Amniotic stem cell (primary cell): ENCODE measurements around the gene MYOG.

ENCODE experiments used
- DNase-seq: peaks from one replicate; lab custom pipeline; 2025; lab: John Stamatoyannopoulos, UW

The MYOG gene

GRCh38 chr1:203117611-203118575 is 32.1 kb upstream of the MYOG start:
- DNase-seq, result peak; percentile 25

DNA sequence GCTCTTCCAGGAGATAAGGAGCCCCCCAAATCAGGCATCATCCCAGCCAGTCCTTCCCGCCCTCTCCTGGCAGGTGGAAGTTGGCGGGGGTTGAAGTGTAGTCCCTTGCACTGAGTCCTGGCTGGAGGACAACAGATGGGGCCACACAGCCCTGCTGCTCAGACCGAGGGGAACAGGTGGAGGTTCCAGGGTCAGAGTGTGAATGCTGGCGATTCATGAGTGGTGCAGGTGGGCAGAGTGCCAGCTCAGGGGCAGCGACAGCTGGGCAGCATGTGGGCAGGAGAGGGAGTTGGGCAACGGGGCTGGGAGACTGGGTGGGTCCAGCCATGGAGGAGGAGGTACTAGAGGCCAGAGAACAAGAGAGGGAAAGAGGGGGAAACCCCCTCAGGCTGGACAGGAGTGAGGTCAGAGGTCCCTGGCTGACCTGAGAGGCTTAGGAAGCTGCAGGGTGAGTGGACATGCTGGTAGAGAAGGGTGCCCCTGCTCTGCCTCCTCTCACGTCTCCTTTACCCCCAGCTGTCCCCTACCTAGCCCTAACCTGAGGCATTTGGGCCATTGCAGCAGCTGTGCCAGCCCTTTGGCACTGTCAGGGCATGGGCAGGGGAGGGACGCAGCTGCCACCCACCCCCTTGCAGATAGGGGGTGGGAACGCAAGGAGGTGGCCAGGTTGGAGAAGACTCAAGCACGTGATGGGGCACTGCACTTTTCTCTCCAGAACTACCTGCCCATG is 30.4 kb upstream of the MYOG start:
- no peak for DNase-seq

- no peak for DNase-seq
These were observed 28.4 kb upstream of the MYOG start for GRCh38 chr1:203114202-203114601.

DNA sequence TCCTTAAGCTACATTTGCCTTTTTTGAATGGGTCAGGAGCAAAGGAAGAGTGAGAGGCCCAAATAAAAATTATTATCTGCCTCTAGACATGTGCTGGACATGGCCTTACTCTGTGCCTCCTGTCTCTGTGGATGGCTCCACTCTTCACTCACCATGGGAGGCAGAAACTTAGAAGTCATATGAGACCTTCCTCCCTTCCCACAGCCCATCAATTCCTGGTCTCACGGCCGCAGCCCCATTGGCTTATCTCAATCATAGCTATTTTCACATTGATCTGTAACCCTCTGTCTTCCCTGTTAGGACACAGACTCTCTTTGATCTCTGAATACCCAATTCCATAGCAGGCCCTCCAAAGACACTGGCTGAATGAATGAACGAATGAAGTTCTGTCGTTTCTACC is 27.5 kb upstream of the MYOG start:
- no peak for DNase-seq

DNA sequence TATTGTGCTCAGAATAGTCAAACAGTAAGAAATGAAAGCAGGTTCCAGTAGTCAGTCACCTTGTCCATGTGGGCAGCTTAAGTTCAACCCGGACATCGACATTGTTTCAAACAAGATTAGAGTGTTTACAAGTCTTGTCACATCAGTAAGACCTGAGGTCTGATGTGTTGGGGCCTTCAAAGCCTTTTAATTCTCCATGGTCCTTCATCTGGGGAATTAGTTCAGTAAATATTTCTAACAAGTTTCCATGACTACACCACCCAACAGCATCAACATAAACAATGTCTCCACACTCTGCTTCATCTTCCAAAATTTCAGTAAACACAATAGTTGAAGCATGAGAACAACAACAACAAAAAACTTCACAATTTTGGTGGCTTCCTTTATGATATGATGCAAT is 26.7 kb upstream of the MYOG start:
- DNase-seq, result no peak

DNA sequence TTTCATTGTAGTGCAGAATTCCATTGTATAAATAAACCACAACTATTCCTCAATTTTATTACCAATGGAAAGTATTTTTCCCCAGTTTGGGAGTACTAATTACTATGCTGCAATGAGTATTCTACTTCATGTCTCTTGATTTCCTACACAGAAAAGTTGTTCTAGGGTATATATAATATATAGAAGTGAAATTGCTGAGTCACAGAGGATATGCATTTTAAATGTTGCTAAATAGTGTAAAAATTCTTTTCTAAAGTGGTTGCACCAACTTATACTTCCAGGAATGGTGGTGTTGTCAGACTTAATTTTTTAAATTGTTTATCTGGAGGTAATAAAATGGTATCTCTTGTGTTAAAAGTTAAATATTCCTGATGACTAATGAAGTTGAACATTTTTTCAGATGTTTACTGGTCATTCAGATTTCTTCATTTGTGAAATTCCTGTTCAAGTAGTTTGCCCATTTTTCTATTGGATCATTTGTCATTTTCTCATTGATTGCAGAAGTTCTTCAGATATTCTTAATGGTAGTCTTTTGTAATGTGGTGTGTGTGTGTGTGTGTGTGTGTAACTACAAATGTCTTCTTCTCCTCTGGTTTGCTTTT is 19.1 kb upstream of the MYOG start:
- DNase-seq, result no peak

GRCh38 chr1:203103829-203104495 is 18.1 kb upstream of the MYOG start:
- DNase-seq, result no peak

DNA sequence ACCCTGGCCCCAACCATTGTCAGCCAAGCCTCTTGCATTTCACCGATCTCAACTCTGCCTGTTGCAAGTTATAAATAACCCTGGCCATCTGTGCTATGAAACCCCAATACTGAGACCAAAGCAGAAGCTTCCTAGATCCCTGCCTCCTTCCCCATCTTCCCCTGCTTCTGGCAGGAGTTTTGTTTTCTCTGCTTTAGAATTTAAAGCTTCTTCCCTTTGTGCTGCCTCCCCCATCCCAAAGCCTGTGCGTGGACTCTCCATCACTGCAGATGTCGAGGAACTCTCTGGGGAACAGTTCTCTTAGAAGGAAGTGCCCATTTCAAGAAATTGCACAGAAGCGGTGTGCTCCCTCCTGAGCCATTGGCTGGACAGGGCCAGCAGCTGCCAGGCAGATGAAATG is 17.4 kb upstream of the MYOG start:
- DNase-seq, result no peak

DNA sequence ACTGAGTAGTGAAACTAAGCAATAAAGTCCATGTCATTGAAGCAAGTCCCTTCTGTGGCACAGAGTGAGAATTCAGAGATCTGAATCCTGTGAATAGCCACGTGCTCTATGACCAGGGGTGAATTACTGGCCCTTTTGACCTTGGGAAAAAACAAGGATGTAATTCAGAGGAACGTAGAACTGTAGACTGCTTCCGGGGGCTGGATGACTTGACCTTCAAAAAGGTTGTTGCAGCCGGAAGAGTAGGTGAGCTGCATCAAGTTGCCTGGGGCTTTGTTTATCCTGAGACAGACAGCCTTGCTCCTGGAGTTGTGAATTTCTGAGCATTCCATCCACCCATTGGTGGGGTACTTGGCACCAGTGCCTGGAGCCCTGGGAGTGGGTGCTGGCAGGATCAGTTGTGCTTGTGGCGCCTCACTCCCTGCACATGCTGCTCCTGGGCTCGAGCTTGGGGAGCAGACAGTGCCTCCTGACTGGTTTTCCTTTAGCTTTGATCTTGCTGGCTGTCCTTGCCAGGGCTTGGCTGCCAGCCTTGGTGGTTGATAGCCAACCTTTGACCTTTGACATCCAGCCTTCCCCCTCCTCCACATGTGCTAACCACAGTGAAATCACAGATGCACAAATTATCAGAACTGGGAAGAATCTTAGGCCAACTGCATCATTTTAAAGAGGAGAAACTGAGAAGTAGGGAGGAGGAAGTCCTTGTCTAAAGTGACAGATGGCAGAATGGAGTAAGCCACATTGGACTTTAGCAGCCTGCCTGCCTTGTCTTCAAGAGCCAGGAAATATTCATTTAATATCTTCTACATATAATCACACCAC is 16.2 kb upstream of the MYOG start:
- no peak for DNase-seq

DNA sequence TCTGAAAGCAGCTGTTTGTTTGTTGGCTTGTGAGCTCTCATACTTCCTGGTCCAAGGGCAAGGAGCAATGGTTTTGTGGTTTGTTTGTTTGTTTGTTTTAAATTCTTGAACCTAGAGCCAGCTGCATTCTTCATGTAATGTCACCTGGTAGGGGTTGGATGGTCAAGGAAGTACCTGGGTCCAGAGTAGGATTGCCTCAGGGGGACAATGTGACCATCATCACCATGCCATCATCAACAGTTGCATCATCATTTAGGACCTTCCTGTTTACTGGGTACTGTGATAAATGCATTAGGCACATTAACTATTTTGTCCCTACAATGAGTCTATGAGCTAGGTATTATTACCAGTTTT is 14.7 kb upstream of the MYOG start:
- DNase-seq, result no peak

- no peak for DNase-seq
These were observed 14.1 kb upstream of the MYOG start for GRCh38 chr1:203099805-203100515.

DNA sequence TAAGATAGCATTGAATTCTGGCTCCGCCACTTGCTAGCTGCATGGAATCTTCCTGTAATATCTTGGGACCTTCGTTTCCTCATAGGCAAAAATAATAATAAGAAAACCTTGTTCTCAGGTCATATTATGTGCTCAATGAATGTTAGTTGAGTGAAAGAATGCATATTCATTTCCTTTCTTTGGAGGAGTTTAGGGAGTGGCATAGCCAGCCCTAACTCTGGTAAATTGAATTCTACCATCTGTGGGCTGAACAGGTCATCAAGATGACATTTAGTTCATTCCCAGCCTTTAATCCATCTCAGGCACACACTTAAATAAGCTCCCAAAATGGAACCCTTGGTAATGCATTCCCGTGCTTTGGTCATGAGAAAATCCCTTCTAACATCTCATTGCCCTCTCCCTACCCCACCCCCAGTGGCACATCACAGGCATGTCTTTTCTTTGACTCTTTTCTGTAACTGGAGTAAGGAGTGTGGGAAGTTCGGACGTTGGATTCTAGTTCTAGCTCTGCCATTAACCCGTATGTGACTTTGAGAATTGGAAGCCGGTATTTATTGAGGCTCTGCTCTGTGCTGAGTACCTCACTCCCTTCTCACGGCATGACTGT is 13.2 kb upstream of the MYOG start:
- DNase-seq, result no peak

DNA sequence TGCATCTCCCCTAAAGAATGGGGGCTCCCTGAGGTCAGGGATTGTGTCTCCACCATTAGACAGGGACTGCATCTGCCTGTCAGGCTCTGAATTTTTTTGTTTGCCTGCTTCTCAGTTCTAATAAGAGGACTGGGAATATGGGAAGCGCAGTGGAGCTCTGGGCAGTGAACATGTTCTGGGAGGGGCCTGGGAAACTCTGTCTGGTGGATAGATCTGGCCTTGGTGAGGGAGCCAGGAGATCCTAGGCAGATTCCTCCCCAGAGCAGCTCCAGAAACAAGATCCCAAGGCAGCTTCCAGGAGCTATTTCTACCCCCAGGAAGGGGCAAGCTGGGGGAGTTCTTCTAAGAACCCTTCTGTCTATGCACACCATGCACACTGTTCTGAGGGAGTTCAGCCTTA is 12.6 kb upstream of the MYOG start:
- DNase-seq, result no peak

GRCh38 chr1:203097001-203097400 is 11.2 kb upstream of the MYOG start:
- no peak for DNase-seq

GRCh38 chr1:203096566-203096965 is 10.8 kb upstream of the MYOG start:
- no peak for DNase-seq

GRCh38 chr1:203095061-203095690 is 9.4 kb upstream of the MYOG start:
- DNase-seq, result no peak

DNA sequence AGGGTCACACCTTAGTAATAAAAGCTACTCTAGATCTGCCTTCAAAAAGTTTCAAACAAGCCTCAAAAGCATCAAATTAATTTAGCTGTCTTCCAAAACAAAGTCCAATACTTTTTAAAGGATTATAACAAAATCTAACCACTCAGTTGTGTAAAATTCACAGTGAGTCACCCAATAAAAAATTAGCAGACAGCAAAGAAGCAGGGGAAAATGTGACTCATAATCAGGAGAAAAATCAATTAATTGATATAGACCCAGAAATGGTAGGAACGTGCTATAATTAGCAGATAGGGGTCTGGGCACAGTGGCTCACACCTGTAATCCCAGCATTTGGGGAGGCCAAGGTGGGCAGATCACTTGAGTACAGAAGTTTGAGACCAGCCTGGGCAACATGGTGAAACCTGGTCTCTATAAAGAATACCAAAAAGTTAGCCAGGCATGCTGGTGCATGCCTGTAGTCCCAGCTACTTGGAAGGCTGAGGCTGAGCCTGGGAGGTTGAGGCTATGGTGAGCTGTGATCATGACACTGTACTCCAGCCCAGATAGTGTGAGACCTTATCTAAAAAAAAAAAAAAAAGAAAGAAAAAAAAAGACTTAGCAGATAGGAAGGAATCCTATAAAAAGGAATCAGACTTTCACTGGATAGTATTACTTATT is 8.1 kb upstream of the MYOG start:
- no peak for DNase-seq

GRCh38 chr1:203091761-203092330 is 6.0 kb upstream of the MYOG start:
- DNase-seq, result no peak

DNA sequence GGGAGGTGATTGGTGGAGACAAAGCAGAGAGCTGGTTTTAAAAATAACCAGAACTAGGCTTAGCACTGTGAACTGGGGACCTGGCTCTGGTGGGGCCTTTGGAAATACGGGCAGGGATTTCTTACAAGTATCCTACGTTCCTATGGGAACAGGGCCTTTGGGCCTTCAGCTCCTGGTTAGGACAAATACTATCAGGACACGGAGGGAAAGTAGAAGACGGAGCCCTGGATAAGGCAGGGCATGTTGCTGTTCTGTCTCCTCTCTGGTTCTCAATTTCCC is 5.3 kb upstream of the MYOG start:
- DNase-seq, result no peak
